Thyroid gland (tissue), 4 donors: ENCODE data around the gene CLMN. TPM values are rescaled to one million over a fixed set of nuclear protein-coding genes. Genes with fewer than 3 reads are reported as not detected.
A peak's percentile ranks its signal among the peaks of the same experiment; 100 is the strongest.

ENCODE experiments used
- DNase-seq, 2 donors: peaks; one replicate each; pipeline ENCODE4 v3.0.0-alpha.2; 2019
- H3K27ac ChIP-seq, 3 donors: fragments of 200-600 bp; sonication (generic); 1 replicate in 2 of 3; 2 replicates in 1 of 3; pipeline ENCODE4 v1.5.1; 2016 to 2019; ENCODE audit warnings: mild to moderate bottlenecking in 1 of 3, moderate library complexity in 1 of 3
- H3K27me3 ChIP-seq: fragments of 200-600 bp; sonication (generic); one replicate; pipeline ENCODE4 v1.5.1; 2019
- H3K36me3 ChIP-seq, 2 donors: fragments of 200-600 bp; sonication (generic); one replicate each; pipeline ENCODE4 v1.5.1; 2016 to 2019
- H3K4me1 ChIP-seq, 2 donors: fragments of 200-600 bp; sonication (generic); one replicate each; pipeline ENCODE4 v1.5.1; 2017 to 2019
- H3K4me3 ChIP-seq, 3 donors: fragments of 200-600 bp; sonication (generic); replicated peaks in 1 of 3; 1 replicate in 2 of 3; 2 replicates in 1 of 3; pipeline ENCODE4 v1.5.1; 2016; ENCODE audit warnings: mild to moderate bottlenecking in 1 of 3
- H3K9me3 ChIP-seq: fragments of 200-600 bp; sonication (generic); one replicate; pipeline ENCODE4 v1.5.1; 2017
- POLR2A ChIP-seq, 2 donors: fragments of 450-650 bp; IDR thresholded peaks; one replicate each; pipeline ENCODE4 v1.6.1; 2017; ENCODE audit warnings: antibody characterized with exemption in 2 of 2, mild to moderate bottlenecking in 2 of 2, moderate library complexity in 1 of 2
- WGBS, 2 donors: methylation state at CpG; one replicate each; pipeline ENCODE4 v1.1.5; 2017; 5-methylcytosine and 5-hydroxymethylcytosine counted together
- intact Hi-C: fragments of 100-400 bp; cut with DNase I; formaldehyde crosslinking; loops from one replicate; pipeline ENCODE4 v1.15.1; 2023
- total RNA-seq, 4 donors: library from RNA; depleted of rRNA; stranded (reverse); fragments of >200 nt; gene quantifications; one replicate each; pipeline ENCODE4 v1.2.3, GENCODE V29; 2016
- TF ChIP-seq, protein P1 (sequence below), 6 experiments: fragments of 200-600 bp in 3 of 6; fragments of 450-650 bp in 3 of 6; sonication (generic) in 3 of 6; IDR thresholded peaks; one replicate each; pipeline ENCODE4 v1.5.1; 2016 to 2019; ENCODE audit warnings: antibody characterized with exemption in 6 of 6, mild to moderate bottlenecking in 2 of 6, inconsistent platforms in 1 of 6, moderate library complexity in 1 of 6

CLMN gene
- total RNA-seq, 4 donors from 2014 or later, result 15.3 to 29.9 (median 17.8) TPM

DNA sequence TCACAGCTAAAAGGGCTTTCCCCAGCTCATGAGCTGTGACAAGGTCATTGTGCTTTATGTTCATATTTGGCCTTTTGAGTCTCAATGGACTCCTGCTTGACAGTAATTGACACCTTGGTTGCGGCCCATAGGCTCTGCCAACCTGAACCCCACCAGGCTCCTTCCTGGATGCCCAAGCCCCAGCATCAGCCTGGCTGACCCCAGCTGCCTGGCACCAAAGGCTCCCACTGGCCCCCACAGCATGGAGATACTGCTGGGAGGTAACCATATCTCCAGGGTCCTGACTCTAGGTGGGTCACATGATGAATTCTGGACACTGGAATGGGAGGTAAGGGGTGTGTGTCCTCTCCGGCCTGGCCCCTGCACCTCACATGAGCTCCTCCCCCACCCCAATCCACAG is 50.2 kb downstream of the CLMN start:
- DNase-seq, result no peak
- Histone ChIP-seq H3K36me3 (no peaks in the 10 kb centered on the region), H3K9me3 (no peaks in the 10 kb centered on the region), H3K27ac (no peak overlapping the region), H3K4me1 (peaks cover 12 to 17% of the 10 kb centered on the region in 2 donors), H3K27me3 (no peaks in the 10 kb centered on the region), H3K4me3 (no peak overlapping the region)
- intact Hi-C loops, result no loop called here
- no peak for TF ChIP-seq POLR2A (IDR thresholded peaks at IDR 0.05)
- TF ChIP-seq, protein P1, sequence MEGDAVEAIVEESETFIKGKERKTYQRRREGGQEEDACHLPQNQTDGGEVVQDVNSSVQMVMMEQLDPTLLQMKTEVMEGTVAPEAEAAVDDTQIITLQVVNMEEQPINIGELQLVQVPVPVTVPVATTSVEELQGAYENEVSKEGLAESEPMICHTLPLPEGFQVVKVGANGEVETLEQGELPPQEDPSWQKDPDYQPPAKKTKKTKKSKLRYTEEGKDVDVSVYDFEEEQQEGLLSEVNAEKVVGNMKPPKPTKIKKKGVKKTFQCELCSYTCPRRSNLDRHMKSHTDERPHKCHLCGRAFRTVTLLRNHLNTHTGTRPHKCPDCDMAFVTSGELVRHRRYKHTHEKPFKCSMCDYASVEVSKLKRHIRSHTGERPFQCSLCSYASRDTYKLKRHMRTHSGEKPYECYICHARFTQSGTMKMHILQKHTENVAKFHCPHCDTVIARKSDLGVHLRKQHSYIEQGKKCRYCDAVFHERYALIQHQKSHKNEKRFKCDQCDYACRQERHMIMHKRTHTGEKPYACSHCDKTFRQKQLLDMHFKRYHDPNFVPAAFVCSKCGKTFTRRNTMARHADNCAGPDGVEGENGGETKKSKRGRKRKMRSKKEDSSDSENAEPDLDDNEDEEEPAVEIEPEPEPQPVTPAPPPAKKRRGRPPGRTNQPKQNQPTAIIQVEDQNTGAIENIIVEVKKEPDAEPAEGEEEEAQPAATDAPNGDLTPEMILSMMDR (IDR thresholded peaks at IDR 0.05), result no peak
- 100% methylated on average over 1 to 2 of the region's 2 CpGs for WGBS, 2 donors

DNA sequence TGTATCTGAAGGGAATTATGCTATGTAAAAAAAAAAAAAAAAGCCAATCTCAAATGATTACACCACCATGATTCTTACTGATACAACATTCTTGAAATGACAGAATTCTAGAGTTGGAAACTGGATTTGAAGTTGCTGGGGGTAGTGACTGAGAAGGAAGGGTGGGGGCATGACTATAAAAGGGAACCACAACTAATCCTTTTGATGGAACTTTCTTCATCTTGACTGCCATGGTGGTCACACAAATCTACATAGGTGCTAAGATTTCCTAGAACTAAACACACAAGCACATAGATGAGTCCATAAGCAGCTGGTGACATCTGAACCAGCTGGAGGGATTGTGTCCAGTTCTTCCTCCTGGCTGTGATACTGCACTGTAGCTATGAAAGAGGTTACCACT is 51.4 kb downstream of the CLMN start:
- Histone ChIP-seq H3K27ac (no peak overlapping the region), H3K36me3 (no peaks in the 10 kb centered on the region), H3K27me3 (no peaks in the 10 kb centered on the region), H3K9me3 (no peaks in the 10 kb centered on the region), H3K4me3 (no peak overlapping the region), H3K4me1 (peaks cover 17 to 22% of the 10 kb centered on the region in 2 donors)
- no peak for DNase-seq
- no peak for TF ChIP-seq POLR2A (IDR thresholded peaks at IDR 0.05)
- TF ChIP-seq, protein P1 (IDR thresholded peaks at IDR 0.05), result no peak
- intact Hi-C loops, result no loop called here

DNA sequence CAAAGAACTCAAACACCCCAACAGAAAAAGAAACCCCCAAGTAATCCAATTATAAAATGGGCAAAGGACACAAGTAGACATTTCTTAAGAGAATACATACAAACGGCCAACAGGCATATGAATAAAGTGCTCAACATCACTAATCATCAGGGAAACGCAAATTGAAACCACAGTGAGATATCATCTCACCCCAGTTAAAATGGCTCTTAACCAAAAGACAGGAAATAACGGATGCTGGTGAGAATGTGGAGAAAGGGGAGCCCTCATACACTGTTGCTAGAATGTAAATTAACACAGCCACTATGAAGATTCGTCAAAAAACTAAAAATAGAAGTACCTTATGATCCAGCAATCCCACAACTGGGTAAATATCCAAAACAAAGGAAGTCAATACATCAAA is 52.4 kb downstream of the CLMN start:
- peaks cover 27 to 33% of the 10 kb centered on the region in 2 donors for H3K4me1 ChIP-seq
- intact Hi-C loops, result no loop called here
- H3K9me3 ChIP-seq, result no peaks in the 10 kb centered on the region
- no peak overlapping the region for H3K4me3 ChIP-seq
- 77 to 78% methylated on average over 4 of the region's 4 CpGs for WGBS, 2 donors
- no peaks in the 10 kb centered on the region for H3K27me3 ChIP-seq
- TF ChIP-seq, protein P1 (IDR thresholded peaks at IDR 0.05), result no peak
- no peak for TF ChIP-seq POLR2A (IDR thresholded peaks at IDR 0.05)
- H3K27ac ChIP-seq, result no peak overlapping the region
- H3K36me3 ChIP-seq, result no peaks in the 10 kb centered on the region
- no peak for DNase-seq

DNA sequence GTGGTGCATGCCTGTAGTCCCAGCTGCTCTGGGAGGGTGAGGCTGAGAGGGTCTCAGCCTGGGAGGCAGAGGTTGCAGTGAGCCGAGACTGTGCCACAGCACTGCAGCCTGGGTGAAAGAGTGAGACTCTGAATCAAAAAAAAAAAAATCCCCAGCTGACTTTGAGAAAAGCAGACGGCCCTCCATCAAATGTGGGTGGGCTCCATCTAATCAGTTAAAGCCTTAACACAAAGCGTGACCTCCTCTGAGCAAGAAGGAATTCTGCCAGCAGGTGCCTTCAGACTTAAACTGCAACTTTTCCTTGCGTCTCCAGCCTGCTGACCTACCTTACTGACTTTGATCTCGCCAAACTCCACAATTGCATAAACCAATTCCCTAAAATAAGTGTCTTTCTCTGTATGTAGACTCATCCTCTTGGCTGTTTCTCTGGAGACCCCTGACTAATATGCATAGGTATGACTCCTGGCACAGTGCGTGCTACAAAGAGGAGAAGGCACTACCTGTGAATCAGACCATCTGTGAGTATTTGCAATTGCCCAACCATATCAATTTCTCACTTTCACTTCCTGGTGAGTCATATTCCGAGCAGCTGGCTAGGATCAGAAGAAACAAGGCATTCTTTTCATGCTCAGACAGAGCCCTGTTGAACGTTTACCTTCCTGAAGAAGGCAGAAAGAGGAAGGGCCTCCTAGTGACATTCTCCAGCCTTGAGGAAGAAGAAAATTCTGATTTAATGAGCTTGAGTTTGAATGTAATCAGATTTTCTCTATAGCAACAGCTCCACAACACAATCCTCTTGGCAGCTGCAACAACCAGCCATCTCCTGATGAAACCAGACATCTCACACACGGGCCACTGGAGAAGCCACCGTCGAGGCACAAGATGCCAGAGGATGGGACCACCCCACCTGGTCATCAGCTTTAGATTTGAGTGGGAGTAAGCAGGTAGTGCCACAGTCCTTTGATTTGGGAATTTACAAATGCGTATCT is 54.3 kb downstream of the CLMN start:
- no peaks in the 10 kb centered on the region for H3K27me3 ChIP-seq
- WGBS, 2 donors, result 52 to 61% methylated on average over 12 of the region's 12 CpGs
- no peaks in the 10 kb centered on the region for H3K36me3 ChIP-seq
- peaks cover 38 to 43% of the 10 kb centered on the region in 2 donors for H3K4me1 ChIP-seq
- H3K27ac ChIP-seq, result peak overlapping the region; percentile 64 to 80 (median 79)
- no peak overlapping the region for H3K4me3 ChIP-seq
- H3K9me3 ChIP-seq, result no peaks in the 10 kb centered on the region
- peak; percentile 59 for DNase-seq
- intact Hi-C loops, result no loop called here
- TF ChIP-seq, protein P1 (IDR thresholded peaks at IDR 0.05), result no peak
- TF ChIP-seq POLR2A (IDR thresholded peaks at IDR 0.05), result no peak
